OCI-LY1 (cell line): ENCODE measurements around the gene PXDC1.

Source experiments
- EZH2 ChIP-seq: fragments of 200-600 bp; sonication (generic), shearing (Covaris generic); IDR thresholded peaks from 2 replicates; pipeline ENCODE4 v1.8.0; 2017; ENCODE audit warnings: borderline replicate concordance, mixed run types, mild to moderate bottlenecking, antibody characterized with exemption, low read length, moderate library complexity, mixed read lengths
- TF ChIP-seq, protein P1 (sequence below): fragments of 200-600 bp; sonication (generic), shearing (Covaris generic); IDR thresholded peaks from 2 replicates; pipeline ENCODE4 v1.5.1; 2017; ENCODE audit warnings: mild to moderate bottlenecking, antibody characterized with exemption, low read length, moderate library complexity, mixed read lengths

DNA sequence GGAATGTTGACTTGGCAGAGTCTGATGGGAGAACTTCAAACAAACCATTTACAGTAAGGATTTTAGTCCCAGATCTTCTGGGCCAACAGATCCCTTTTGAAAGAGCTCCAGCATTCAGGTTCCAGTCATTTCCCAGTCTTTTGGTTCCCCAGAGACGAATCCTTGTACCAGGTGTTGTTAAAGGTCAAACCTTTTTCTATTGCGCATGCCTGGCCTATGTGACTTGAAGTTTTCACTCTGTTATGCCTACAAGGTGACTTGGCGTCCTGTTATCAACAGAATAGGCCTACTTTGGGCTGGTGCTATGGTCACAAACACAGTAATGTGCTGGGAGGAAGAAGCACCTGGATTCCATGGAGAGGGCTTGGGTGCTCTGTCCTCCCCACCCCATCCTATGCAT lies 52.3 kb downstream of the PXDC1 start:
- TF ChIP-seq, protein P1, sequence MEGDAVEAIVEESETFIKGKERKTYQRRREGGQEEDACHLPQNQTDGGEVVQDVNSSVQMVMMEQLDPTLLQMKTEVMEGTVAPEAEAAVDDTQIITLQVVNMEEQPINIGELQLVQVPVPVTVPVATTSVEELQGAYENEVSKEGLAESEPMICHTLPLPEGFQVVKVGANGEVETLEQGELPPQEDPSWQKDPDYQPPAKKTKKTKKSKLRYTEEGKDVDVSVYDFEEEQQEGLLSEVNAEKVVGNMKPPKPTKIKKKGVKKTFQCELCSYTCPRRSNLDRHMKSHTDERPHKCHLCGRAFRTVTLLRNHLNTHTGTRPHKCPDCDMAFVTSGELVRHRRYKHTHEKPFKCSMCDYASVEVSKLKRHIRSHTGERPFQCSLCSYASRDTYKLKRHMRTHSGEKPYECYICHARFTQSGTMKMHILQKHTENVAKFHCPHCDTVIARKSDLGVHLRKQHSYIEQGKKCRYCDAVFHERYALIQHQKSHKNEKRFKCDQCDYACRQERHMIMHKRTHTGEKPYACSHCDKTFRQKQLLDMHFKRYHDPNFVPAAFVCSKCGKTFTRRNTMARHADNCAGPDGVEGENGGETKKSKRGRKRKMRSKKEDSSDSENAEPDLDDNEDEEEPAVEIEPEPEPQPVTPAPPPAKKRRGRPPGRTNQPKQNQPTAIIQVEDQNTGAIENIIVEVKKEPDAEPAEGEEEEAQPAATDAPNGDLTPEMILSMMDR: no peak
- TF ChIP-seq EZH2: no peak
